A549 treated with AZD9567 at 1 μM for 4 hours (cell line): ENCODE measurements around the gene NAB2. TPM values are rescaled to one million over a fixed set of nuclear protein-coding genes. Genes with fewer than 3 reads are reported as not detected.

Source experiments
- total RNA-seq: library from RNA; stranded (reverse); fragments of 200-300 nt; extraction: Qiagen RNA extraction; gene quantifications from 5 replicates; pipeline ENCODE4 v1.2.3, GENCODE V29; 2022; ENCODE audit not compliant: insufficient read depth

Gene NAB2, protein sequence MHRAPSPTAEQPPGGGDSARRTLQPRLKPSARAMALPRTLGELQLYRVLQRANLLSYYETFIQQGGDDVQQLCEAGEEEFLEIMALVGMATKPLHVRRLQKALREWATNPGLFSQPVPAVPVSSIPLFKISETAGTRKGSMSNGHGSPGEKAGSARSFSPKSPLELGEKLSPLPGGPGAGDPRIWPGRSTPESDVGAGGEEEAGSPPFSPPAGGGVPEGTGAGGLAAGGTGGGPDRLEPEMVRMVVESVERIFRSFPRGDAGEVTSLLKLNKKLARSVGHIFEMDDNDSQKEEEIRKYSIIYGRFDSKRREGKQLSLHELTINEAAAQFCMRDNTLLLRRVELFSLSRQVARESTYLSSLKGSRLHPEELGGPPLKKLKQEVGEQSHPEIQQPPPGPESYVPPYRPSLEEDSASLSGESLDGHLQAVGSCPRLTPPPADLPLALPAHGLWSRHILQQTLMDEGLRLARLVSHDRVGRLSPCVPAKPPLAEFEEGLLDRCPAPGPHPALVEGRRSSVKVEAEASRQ
- 15.1 to 20.9 TPM (median 17.9 TPM) in 5 replicates for total RNA-seq

DNA sequence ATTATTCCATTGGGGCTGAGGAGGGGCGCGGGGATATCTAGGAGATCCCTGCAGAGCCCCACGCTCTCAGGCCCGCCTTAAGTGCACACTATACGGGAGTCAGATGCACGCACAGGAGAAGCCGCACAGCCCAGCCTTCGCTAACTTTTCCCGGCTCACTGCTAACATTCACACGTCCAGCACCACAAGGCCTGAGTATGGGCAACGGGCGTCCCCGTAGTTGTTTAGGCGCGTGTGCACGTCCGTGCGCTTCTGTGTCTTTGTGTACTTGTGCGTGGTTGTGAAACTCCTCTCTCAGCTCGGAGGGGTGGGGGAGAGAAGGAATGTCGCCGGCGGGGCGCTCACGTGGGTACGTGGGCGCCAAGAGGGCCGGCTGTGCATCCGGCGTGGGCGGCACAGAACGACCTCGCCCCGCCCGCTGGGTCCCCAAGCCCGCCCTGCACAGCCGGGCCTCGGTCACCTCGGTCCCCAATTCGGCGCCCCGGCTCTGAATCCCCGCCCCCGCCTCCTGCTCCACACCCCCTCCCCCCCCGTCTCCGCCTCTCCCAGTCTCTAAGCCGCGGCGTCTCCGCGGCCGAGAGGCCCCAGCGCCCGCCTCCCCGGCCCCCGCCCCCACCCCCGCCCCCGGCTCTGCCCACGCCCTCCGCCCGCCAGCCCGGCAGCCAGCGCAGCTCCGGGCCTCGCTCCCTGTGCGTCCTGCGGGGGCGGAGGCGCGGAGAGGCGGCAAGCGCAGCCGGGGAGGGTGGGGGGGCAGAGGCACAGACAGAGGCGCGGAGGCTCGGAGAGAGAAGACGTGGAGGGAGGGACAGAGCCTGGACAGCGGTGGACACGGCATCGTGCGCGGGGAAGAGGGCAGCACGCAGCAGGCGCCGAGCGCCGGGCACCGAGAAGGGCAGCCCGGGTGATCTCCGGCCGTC, at the start of gene NAB2:
TSS of gene NAB2 (plus strand) at position 761 of the 917 bp plus-strand sequence. CDS start 158 bp downstream, outside the sequence.

DNA sequence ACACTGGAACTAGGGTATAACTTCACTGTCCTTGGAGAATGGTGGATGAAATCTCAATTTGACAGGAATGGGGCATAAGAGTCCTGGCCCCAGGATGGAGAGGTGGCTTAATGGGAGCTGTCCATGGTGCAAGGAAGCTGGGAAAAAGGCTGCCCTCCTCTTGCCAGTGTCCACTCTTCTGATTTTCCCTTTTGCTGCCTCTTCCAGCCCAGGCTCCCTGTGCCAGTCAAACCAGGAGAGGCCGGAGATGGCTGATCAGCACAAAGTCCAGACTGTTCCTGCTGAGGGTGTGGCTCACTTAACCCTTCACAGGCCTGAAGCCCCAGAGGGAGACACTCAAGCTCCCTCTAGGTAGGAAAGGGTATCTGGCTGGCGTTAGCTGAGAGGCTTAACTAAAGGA, 39.0 kb upstream of the NAB2 start, which contains the start of gene MYO1A:
TSS of gene MYO1A (minus strand) at position 240 of the 400 bp plus-strand sequence. CDS start 1,806 bp downstream, outside the sequence.

DNA sequence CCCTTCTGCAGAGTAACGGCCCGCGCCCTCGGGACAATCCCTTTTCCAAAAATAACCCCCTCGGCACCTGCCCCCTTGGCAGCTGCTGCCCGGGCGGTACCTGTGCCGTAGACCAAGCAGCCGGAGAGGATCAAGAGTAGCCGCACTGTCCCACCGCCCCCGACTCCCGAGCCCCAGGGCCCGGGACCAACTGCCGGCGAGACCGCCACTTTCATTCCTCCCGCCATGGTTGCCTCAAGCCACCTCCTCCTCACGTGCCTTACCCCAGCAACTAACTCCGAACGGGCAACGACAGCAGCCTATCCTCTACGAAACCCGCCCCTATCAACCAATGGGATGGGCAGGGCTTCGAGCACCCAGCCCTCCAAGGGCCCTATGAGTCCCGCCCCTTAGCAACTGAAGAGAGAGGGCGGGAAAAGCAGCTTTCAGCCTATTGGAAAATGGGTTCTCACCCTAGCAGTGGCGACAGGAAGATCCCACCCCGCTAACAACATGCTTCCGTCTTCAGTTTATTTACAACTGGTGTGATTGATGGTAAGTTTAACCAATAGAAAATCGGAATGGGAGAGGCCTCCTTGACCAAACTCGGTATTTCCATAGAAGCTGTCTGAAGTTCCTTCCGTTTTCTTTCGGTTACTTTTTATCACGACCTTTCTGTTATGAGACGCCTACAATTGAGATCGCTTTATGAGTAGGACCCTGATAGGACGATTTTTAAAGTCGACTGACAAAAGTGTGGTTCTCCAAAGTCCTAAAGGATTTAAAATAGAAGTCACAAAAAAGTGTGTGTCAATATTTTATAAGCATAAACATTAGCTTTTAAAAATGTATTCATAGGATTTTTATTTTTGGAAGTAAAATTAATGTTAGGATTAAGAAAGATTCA, 10.2 kb upstream of the NAB2 start, which contains the start of gene NEMP1:
TSS of gene NEMP1 (minus strand) at position 273 of the 886 bp plus-strand sequence. CDS start at position 227, 46 bp downstream.

DNA sequence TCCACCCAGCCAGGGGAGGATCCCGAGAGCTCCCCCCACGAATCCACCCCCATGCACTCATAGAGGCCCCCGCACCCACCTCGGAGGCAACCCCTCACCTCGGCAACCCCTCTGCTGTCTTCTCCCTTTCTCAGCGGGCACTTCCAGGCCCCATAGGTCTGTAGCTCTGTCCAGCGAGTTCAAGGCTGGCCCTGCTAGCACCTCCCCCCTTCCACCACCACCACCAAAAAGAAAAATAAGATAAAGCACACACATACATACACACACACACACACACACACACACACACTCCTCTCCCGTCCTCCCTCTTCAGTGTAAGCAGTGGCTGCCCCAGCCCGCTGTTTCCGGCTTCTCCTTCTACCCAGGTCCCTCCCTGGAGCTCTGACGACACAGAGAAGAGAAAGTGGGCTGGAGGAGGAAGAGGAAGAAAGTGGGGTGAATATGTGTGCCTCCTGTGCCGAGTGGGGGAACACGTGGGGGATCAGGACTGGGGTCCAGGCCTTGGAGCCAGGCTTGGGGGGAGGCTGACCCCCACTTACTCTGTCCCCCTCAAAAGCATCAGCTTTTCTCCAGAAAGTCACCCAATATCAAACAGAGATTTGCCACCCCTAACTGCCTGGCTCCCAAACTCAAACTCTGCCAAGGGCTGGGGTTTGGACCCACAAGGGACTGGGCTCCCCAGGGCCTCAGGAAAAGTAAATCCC, 22.3 kb downstream of the NAB2 start, which contains the start of gene STAT6:
TSS of gene STAT6 (minus strand) at position 332 of the 704 bp plus-strand sequence. CDS start 3,084 bp downstream, outside the sequence.

DNA sequence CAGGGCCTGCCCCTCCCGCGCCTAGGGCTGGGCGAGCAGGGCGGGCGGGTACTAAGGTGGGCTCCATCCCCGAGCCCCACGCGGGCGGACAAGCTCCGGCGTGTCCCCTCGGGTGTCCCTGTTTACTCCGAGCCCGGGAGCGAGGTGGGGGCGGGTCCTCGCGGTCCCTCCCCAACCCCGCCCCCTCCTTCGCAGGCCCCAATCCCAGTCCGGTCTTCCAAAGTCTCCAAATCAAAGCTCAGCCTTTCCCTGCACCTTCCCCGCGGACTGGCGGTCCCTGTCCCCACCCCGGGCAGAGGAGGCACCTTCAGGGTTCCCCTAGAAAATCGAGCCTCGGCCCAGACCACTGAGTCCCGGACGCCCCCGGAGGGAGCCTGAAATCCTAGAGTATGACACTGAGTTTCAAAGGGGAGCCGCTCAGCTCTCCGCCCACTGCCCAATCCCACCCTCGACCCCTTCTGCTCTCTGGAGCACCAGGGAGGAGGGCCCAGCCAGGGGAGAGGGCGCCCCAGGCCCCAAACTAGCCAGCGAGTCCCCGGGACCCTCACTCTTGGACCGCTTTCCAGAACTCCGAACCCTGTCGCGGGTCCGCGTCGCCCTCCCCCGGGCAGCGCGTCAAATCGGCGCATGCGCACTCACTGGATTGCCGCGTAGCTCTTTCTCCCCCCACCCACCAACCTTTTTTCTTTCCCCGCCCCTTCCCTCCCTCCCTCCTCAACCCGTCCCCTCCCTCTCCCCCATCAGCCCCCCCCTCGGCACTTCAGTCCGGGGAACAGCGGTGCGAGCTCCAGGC, 39.0 kb downstream of the NAB2 start, which contains the start of gene LRP1:
TSS of gene LRP1 (plus strand) at position 758 of the 793 bp plus-strand sequence. CDS start 482 bp downstream, outside the sequence.

Other genes with a start within 250 kb of the NAB2 start
- gene SDR9C7, start 154.7 kb upstream of the NAB2 start, total RNA-seq = 0.05 TPM in 1 of 5 replicates, not detected in the others
- 0.07 to 0.16 TPM (median 0.11 TPM) in 4 of 5 replicates, not detected in the other for gene RDH16, start 131.5 kb upstream of the NAB2 start, total RNA-seq
- gene ZBTB39, start 82.6 kb upstream of the NAB2 start, total RNA-seq = 4.1 to 6.1 TPM (median 5.6 TPM) in 5 replicates
- gene TAC3, start 72.6 kb upstream of the NAB2 start, total RNA-seq = 0.09 to 0.34 TPM (median 0.17 TPM) in 4 of 5 replicates, not detected in the other
- gene MYO1A, start 39.0 kb upstream of the NAB2 start, total RNA-seq = 0.09 to 0.57 TPM (median 0.30 TPM) in 4 of 5 replicates, not detected in the other
- gene NEMP1, start 10.3 kb upstream of the NAB2 start, total RNA-seq = 13.6 to 16.9 TPM (median 14.8 TPM) in 5 replicates
- gene STAT6, start 22.2 kb downstream of the NAB2 start, total RNA-seq = 40.2 to 53.8 TPM (median 48.3 TPM) in 5 replicates
- gene LRP1, start 39.4 kb downstream of the NAB2 start, total RNA-seq = 13.0 to 24.4 TPM (median 14.9 TPM) in 5 replicates
- gene LRP1-AS, start 58.5 kb downstream of the NAB2 start, total RNA-seq = not detected in 5 replicates
- gene NXPH4, start 127.7 kb downstream of the NAB2 start, total RNA-seq = 4.1 to 5.9 TPM (median 5.1 TPM) in 5 replicates
- 110 to 141 TPM (median 131 TPM) in 5 replicates for gene SHMT2, start 140.6 kb downstream of the NAB2 start, total RNA-seq
- gene STAC3, start 162.1 kb downstream of the NAB2 start, total RNA-seq = 0.24 to 0.34 TPM (median 0.31 TPM) in 4 of 5 replicates, not detected in the other